ENCODE results near the gene HSPG2.

The HSPG2 gene

DNA sequence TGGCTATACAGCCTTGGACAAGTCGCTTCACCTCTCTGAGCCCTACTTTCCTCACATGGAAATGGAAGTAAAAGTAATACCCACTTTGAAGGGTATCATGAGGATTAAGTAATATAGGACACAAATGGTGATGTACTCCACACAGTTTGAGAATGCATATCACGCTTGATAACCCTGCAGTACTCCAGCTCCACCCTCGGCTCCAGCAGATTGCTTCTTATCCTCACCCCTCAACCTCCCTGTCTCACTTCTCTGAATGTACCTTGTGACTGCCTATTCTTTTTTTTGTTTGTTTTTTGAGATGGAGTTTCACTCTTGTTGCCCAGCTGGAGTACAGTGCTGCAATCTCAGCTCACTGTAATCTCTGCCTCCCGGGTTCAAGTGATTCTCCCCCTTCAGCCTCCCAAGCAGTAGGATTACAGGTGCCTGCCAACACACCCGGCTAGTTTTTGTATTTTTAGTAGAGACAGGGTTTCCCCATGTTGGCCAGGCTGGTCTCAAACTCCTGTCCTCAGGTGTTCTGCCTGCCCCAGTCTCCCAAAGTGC, 69.6 kb downstream of the HSPG2 start:
- no peak for DNase-seq (ENCODE audit: low read depth in 2 of 3, low spot score in 1 of 3)

DNA sequence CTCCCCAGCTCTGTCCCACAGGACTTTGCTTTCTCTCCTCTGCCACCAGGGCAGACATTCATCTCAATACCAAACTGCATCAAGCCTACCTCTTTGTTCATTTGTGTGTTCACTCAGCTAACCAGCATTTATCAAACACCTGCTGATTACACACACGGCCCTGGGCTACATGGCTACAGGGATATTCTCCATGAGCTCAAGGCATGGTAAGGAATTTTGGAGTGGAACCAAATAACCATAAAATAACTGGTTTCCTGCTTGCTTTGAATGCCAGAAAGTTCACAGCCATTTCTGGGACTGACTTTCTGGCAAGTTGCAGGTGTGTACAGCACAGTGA, 70.4 kb downstream of the HSPG2 start:
- no peak for DNase-seq (ENCODE audit: low read depth in 2 of 3, low spot score in 1 of 3)

DNA sequence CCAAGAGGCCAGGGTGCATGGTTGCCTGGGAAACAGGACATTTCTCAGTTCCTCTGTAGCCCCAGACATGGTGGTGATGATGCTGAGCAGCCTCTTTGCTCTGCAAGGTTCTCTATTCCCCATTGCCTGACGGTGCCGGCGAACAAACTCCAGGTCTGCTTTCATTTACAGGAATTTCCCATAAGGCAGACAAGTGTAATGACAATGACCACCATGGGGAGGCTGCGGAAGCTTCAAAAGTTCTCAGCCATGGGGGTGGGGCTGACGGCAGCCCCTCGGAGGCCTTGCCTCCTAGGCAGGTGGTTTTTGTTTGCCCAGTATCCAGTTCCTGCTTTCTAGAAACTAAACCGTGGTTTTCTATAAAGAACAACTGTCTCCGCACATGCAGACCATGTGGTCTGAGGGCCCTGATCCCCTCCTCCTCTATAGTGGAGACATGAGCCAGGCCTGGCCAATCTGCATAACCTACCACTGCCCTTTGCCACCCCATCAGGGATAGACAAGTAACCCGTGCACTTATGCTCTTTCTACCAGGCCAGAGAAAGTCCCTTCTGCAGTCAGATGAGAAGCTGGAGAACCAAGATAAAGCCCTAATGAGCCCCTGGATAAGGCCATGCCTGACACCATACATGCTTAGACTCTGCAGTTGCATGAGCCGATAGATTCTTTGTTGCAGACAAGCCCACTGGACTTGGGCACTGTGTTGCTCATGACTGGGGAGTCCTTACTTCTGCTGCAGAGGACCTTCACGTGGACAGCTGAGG, 71.0 kb downstream of the HSPG2 start:
- no peak for DNase-seq (ENCODE audit: low read depth in 2 of 3, low spot score in 1 of 3)

DNA sequence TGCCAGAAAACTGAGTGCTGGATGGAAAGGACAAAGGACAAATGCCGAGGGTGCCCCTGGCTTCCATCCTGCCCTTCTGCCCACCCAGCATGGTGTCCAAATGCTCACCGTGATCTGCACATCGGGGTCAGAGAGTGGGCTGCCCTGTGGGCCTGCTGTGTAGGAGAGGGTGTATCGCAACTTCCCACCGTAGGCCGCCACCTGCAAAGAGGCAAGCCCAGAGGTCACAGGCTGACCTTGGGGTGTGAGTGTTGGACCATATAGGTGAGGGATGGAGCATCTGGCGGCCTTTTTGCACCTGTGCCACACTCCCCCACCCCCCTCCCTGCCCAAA, 71.5 kb downstream of the HSPG2 start:
- DNase-seq (ENCODE audit: low read depth in 2 of 3, low spot score in 1 of 3), result no peak

DNA sequence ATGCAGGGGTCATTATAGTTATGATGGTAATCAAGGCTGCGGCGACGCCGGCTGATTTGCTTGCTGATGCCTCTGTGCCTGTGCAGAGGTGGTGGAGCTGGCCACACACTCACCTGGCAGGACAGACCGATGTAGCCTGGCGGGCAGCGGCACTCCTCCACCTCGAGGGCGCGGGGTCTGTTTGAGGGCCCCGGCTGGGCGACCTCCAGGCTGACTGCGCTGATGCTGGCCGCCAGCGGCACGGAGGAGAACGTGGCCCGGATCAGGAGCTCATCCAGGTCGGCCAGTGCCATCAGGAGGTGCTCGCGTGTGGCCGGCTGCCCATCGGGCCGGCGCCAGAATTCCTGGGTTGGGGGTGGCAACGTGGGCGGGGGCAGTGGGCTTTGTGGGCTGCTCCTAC, 72.4 kb downstream of the HSPG2 start:
- DNase-seq (ENCODE audit: low read depth in 2 of 3, low spot score in 1 of 3), result no peak

DNA sequence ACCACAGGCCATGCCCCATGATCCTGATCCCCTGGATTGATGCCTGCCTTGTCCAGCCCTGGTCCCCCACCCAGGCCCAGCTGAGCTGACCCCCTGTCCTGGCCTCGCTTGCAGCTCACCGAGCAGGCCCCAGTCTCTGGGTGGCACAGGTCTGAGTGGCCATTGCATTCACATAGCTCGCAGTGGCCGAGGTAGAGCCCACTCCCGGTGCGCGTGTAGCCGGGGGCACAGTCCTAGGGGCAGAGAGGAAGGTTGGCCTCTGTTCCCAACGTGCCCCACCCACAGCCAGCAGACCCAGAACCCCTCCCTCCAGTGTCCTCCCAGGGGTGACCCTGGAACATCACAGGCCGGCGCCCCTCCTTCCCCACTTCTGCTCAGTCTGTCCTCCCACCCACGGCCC, 73.1 kb downstream of the HSPG2 start:
- DNase-seq (ENCODE audit: low read depth in 2 of 3, low spot score in 1 of 3), result no peak

DNA sequence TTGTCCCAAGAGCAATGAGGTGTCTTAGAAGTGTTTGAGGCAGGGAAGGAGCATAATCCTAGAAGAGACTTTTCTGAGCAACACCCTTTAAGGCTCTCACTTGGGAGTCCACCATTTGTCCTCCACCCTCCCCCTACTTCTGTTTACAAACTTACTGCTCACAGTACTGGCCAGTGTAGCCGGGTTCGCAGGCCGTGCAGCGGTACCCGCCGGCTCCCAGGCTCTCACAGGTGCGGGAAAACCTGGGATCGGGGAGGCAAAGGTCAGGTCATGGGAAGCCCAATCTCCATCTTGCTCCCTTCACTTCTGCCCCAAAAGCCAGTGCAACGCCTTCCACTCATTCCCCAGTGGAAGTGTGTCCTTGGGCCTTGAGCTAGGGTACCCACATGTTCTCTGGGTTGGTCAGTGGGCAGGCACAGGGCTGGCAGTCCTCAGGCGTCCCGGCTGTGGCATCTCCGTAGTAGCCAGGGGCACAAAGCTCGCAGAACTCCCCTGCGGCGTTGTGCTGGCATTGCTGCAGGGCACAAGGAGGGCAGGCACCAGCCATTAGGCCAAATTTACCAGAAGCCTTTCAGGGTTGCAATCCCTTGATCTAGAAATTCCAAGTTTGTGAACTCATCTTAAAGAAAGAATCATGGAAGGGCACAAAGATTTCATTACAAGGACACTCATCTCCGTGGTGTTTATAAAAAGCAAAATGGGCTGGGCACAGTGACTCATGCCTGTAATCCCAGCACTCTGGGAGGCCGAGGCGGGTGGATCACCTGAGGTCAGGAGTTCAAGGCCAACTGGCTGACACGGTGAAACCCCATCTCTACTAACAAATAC, 75.3 kb downstream of the HSPG2 start:
- no peak for DNase-seq (ENCODE audit: low read depth in 2 of 3, low spot score in 1 of 3)

DNA sequence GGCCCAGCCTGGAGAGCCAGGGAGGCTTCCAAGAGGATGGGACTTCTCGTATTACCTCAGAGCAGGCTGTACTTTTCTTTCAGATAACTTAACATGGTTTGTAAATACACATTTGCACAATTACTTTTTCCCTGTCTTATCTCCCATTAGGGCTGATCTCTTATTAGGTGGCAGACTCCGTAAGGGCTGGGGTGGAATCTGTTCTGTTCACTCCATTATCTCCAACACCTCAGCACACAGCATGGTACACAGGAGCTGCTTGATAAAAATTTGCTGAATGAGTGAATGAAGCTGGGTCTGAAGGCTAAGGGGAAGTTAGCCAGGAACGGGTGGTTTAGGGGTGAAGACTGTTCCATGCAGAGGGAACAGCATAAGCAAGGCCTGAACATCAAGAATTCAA, 76.1 kb downstream of the HSPG2 start:
- DNase-seq (ENCODE audit: low read depth in 2 of 3, low spot score in 1 of 3), result no peak

DNA sequence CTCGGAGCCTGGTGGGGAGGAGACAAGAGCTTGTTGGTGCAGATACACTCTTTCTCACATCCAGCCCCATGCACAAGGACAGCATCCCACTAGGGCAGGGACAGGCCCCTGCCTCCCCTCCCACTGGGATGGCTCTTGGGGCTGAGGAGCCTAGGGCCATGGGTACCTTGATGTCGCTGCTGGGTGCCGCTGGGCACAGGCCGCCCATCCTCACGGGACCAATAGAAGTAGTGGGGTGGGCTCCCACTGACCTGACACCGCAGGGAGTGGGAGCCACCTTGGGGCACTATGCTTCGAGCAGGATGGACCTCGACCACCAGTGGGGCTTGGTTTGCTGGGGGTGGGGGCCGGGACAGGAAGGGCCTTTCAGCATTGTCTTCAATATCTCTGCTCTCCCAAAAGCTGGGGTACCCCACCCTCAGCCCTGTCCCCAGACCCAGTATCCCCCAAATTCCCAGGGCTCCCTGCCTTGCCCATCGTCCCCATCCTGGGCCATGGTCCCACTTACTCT, 77.4 kb downstream of the HSPG2 start:
- DNase-seq (ENCODE audit: low read depth in 2 of 3, low spot score in 1 of 3), result no peak

DNA sequence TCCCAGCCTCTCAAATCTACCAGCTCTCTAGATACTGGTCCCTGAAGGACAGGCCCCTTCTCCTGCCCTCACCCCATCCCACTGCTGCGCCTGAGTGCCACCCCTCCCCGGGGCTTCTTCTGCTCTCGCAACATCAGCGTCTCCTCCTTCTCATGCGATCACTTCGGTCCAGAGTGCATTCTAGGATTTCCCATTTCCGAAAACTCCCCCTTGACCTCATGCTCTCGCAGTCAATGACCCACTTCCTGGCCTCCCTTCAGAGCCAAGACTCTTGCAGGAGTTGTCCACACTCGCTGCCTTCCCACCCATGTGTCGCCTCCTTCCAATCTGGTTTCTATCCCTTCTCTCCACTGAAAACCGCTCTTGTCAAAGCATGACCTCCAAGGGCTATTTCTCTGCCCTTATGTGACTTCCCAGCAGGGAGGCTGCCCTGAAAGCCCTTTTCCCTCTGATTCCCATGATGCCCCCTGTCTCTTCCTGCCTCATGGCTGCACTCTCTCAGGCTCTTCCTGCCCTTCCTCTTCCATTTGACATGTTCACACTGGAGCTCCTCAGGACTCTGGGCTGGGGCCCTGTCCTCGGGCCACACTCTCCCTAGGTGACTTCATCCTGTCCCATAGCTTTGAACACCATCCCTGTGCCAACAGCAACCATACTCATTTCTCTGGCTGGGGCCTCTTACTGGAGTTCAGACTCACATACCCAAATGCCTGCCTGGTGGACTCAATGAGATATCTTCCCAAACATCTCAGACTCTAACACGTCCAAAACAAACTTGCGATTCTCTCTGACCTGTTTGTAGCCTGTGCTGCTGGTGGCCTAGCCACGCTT, 79.1 kb downstream of the HSPG2 start:
- DNase-seq (ENCODE audit: low read depth in 2 of 3, low spot score in 1 of 3), result no peak

DNA sequence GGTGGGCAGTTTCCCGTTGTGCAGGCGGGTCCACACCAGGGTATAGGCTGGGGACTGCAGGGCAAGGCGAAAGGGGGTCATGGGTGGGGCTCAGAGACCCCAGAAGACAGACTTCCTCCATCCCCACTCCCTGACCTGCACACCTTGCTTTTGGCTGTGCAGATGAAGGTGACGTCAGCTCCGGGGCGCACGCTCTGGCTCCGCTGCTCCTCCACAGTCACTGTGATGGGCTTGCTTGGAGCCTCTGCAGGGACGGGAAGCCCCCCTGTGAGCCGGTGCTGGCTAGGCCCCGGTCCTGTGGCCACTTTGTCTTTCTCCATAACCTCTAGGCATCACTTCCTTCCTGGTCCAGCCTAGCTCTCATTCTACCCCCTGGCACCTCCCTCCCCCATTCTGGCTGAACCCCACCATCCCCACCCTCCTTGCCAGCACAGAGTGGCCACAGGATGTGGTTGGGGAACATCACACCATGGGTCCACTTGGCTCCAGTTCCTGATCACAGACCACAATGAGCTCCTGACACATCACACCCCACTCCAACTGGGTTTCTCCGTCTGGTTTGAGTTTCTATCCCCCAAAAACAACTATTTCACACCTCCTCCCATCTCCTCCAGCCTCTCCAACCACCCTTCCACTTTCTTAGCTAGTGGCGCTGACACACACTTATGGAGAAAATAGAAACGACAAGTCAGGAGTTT, 79.8 kb downstream of the HSPG2 start:
- no peak for DNase-seq (ENCODE audit: low read depth in 2 of 3, low spot score in 1 of 3)

DNA sequence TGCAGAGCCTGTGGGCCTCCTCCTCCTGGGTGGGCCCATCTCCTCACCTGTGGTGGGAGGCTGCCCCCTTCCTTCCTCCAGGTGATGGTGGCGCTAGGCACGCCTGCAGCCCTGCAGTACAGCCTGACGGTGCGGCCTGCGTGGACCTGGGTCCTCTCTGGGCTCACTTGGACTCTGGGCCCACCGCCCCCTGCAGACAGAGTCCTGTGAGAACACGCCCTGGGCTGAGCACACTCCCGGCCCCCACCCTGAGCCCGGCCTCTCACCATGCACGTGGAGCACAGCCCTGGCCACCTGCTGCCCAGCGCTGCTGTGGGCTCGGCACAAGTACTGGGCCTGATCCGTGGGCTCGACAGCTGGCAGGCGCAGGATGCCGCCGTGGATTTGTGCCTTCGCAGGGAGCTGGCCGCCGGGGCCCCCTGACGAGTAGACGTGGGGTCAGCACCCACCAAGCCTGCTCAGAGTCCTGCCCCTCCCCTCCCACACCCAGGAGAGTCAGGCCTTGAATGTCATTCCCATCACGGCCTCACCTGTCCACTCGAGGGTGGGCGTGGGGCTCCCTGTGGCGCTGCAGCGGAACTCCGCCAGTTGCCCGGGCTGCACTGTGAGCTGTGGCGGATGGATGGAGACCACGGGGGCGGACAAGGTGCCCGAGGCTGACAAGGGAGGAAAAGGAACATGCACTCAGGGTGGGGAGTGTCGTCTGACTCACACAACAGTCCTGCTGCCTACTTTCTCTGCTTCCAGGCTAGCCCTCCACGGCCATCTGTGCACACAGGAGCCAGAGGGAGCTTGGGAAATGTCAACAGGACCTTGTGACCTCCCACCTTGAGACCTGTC, 81.6 kb downstream of the HSPG2 start:
- DNase-seq (ENCODE audit: low read depth in 2 of 3, low spot score in 1 of 3), result no peak

DNA sequence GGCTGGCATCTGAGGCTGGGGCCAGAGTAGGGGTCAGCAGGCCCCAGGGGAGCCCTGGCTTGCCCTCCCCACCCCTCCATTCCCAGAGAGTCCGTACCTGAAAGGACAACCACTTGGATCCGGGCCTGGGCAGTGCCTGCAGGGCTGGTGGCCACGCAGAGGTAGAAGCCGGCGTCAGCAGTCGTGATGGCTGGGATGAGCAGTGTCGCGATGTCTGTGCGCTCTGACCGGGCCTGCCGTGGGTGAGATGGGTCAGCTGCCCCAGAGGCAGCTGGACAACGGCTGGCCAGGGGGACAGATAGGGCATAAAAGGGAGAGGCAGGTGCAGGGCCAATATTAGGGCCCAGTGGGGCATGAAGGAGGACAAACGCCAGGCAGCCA, 82.4 kb downstream of the HSPG2 start:
- no peak for DNase-seq (ENCODE audit: low read depth in 2 of 3, low spot score in 1 of 3)

DNA sequence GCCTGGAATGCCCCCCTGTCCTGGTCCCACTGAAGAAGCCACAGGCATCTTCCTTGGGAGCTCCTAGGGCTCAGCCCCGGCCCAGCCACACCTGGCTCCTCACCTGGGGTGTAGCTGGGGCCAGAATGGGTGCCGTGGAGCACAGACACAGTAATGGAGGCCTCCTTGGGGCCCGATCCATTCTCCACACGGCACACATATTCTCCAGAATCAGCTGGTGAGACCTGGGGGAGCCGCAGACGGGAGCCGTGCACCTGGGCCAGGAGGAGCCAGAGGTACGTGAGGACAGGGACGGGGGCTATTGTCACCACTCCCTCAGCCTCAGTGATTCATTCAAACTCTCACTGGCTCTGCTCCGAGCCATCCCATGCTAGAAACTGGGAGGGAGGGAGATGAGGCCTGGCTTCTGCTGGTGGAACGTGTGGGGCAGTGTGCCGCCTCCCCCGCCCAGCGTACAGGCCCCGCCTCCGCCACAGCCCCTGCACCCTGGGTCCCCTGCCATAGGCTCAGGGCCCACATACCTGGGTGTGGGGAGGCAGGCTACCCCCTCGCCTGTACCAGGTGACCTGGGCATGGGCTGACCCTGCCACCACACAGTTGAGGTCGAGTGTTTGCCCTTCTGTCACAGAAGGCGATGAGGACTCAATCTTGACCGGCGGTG, 82.9 kb downstream of the HSPG2 start:
- DNase-seq (ENCODE audit: low read depth in 2 of 3, low spot score in 1 of 3), result no peak

DNA sequence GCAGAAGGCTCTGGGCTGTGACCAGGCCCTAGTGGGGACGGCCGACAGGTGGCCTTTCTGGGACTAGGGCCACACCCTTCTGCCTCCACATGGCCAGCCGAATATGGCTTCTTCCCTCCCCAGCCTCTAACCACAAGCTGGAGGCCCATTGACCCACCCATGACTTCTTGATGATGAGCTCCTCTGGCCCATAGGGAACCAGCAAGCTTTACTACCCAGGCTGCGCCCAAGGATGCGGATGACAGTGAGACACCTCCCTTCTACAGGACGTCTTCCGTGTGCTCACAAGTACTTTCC, 84.0 kb downstream of the HSPG2 start:
- DNase-seq (ENCODE audit: low read depth in 2 of 3, low spot score in 1 of 3), result no peak

DNA sequence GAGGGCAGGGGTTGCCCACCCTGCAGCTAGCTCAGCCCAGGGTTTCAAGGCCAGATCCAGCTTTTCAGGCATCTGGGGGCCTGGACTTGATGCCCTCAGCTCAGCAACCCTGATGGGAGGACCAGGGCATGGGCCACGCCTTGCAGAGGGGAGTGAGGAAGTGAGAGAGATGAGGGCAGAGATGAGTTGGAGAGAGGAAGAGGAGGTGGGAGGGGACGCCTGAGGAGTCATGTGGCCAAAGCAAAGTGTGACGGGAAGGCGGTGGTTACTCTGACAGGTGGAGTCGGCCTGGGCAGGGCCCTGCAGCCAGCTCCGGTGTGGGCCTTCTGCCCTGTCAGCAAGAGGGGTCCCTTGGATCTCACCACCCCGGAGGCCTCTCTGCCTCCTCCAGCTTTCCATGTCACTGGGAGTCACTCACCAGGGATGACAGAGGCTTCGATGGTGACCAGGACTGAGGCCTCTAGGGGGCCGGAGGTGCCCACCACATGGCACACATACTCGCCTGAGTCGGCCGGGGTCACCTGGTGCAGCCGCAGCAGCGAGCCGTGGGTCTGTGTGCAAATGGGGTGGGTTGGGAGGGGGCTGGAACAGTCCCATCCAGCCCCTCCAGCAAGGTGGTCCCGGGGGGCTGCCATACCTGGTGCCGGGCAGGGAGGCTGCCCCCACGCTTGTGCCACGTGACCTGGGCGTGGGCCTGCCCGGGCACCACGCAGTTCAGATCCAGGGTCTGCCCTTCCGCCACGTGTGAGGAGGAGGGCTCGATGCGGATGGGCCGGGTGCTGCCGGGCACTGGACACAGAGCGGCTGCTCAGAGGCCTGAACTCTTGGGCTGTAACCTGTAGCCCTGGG, 84.6 kb downstream of the HSPG2 start:
- no peak for DNase-seq (ENCODE audit: low read depth in 2 of 3, low spot score in 1 of 3)

DNA sequence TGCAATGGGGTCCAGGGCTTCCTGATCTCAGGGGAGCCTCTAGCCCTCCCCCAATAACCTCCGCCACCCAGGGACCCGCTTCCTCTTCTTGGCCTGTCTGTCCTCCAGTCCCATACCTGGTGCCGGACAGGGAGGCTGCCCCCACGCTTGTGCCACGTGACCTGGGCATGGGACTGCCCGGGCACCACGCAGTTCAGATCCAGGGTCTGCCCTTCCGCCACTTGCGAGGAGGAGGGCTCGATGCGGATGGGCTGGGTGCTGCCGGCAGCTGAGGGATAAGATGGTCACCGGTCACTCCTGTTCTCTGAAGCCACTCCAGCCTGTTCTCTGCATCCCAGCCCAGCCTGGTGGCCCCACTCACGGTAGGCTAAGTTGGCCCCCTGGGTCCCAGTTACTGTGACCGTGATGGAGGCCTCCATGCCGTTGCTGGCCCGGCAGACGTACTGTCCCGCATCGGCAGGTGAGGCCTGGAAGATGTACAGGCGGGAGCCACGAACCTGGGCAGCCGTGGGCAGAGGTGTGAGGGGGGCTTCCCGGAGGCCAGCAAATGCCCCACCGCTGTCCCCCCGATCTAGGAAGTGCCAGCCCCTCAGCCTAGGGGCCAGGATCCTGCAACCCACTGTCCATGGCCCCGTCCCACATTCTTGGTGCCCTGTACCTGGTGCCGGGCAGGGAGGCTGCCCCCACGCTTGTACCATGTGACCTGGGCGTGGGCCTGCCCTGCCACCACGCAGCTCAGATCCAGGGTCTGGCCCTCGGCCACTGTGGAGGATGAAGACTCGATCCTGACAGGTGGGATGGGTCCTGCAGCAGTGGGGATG, 85.5 kb downstream of the HSPG2 start:
- no peak for DNase-seq (ENCODE audit: low read depth in 2 of 3, low spot score in 1 of 3)
